HL-60/S4 treated with phorbol 12-myristate 13-acetate at 8.2 ng/mL for 4 days and 3 days (cell line): ENCODE data around the gene SMARCC1.
"Not testable (repeated sequence)": the region's sequence is repeated elsewhere in the genome, so short reads cannot be mapped to it uniquely, and the experiment has no call there.

Source experiments
- in situ Hi-C: fragments of 300-500 bp; cut with MboI; formaldehyde crosslinking; loops from 2 replicates; pipeline ENCODE4 v1.15.0; 2022; ENCODE audit warnings: low sequenced_read_pairs

The SMARCC1 gene

DNA sequence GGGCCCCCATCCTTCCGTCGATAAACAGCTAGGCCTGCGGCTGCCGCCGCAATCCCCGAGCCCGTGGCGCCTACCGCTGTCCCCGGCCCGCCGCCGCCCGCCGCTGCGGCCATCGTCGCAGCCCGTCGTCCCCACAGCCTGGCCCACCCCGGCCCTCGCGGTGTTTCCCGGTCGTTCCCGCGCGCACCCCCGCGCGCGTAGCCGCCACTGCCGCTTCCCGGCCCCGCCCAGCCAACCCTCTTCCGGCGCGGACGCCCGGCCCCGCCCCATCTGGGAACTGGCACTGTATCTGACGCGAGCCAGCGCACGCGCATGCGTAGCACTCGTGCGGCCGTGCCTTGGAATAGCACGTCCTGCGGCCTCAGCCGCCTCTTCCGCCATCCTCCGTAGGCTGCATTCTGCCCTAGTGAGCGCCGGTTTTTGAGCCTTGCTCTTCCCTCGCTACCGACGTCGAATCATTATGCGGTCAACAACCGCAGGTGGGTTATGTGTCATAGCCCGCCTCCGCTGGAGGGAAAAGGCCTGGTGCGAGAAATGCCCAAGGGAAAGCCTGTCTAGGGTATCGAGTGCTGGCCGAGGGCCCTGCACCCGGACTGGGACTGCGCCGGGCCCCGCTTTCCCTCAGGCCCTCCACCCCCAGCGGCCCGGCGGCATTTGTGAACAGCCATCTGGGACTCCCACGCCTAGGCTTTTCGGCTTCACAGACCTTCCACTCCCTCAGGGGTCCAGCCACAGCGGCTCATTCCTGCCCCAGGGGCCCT lies at the start of gene SMARCC1:
SMARCC1 (minus strand) TSS at position 209 of the 761 bp plus-strand sequence; CDS start at position 113, 96 bp downstream.
- in situ Hi-C loops = loop anchor here (25.0 kb wide), 1 partner anchor 270 kb away; the partner anchor contains the start of gene ELP6

DNA sequence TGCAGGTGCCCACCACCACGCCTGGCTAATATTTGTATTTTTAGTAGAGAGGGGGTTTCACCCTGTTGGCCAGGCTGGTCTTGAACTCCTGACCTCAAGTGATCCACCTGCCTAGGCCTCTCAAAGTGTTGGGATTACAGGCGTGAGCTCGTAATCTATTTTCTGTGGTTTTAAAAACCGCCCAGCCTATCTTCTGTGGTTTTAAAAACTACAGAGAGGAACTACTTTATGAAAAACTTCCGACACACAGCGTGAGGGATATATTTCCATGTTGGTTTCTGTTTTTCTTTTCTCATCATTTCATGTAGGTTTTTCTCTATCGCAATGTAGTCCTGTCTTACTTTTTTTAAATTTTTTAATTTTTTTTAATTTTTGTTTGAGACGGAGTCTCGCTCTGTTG lies 47.8 kb upstream of the SMARCC1 start:
- in situ Hi-C loops = not testable (repeated sequence)

DNA sequence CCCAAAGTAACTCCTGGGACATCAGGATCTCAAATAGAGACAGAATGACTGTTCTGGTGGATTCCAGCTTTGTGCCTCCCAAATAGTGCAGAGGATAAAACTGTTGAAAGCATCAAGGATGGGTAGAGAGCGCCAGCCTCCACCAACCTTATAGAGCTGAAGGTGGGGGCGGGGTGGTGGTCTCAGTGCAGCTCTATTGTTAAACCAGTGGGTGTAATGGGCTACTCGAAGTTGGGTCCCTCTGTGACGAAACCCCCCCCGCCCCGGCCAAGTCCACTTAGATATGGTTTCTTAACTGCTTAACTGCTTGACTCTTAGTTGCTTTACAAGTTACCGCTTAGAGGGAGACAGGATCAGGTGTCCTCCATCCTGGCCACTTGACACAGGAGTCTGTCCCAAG lies 43.9 kb upstream of the SMARCC1 start:
- in situ Hi-C loops = no loop called here

DNA sequence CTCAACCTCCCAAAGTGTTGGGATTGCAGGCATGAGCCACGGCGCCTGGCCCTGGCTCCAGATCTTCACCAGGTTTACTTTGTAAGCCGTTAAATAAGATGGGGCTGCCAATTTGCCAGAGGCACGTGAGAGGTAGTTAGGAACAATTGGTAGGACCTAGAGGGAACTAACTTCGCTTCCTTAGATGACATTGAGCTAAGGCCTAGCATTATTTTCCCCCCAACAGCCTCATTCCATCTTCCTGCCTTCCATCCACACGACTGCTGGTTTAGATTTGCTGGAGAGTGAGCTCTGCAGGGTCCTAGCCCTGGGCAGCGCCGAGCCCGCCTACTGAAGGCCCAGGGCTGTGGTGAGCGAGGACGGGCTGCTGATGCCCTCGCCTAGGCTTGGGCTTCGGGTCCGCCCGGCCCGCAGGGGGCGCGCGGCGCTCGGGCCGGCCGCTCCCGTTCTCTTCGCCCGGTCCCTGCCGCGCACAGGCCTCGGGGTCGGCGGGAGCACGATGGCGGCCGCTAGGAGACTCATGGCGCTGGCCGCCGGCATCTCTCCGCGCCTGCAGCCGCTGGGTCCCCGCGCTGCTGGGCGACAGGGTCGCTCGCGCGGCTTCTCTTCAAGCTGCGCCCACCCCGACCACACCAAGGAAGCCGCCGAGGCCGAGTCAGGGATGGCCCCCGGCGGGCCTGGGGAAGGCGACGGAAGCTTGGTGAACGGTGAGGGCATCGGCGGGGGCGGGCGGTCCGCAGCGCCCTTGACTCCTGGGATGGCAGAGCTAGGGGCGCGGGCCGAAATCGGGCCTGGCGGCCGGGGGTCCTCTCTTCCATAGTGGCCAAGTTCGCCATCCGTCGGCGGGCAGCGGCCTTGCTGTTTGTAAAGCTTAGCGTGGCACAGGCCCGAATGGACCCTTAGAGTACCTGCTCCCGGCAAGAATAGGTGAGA lies 43.1 kb upstream of the SMARCC1 start:
- in situ Hi-C loops = no loop called here

DNA sequence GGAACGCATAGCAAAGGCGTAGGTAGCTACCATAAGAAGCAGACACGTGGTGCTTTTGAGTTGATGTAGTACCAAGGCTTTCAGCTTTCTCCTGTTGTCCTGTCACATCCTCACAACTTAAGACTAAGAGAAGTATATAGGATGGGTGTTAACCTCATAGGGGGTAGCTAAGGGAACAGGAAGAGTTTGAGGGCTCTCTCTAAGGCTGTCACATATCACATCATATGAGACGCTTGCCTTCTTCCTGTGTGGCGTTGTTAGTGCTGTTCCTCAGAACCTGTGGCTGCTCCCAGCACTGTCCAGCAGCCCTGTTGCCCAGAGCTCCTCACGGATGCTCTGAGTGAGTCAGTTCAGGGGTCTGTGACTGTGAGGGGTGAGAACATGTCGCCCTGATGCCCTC lies 35.9 kb upstream of the SMARCC1 start:
- in situ Hi-C loops = no loop called here

DNA sequence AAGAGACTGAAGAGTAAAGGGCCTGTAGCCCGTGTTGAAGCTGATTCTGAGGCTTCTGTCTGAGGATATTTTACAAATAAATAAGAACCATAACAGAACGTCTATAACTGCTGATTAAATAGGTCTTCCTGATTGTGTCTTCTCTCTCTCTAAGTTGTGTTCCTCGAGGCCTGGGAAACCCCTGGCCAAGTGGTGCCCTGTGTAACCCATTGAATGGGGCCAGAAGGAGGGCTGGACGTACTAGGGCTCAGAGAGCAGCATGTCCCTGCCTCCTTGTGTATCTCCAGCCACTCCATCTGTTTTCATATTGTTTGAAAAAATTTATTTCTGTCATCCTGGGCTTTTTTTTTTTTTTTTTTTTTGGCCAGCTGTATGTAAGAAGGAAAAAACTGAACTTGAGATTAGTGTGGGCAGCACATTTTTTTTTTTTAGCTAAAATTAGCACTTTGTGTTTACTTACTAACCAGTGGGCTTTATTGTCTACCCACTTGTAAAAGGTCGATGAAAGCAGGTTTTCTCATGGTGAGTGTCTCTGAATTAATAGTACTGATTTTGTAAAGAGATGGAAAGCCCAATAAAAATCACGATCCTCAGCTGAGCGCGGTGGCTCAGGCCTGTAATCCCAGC lies 32.0 kb upstream of the SMARCC1 start:
- in situ Hi-C loops = no loop called here

DNA sequence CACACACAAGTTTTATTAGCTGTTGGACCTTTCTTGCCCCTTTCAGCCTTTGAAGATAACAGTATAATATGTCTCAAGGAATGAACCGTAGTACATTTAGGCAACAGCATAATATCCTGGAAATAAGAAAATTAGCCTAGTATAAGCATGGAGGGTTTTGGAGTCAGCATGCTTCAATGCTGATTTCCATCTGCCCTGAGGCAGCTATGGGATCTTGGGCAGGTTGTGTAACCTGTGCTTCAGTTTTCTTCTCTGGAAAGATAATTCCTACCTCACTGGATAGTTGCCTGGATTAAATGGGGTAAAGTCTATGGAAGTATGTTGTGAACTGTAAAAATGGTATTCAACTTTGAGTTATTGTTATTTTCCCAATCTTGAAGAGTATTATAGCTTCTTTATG lies 22.9 kb upstream of the SMARCC1 start:
- in situ Hi-C loops = no loop called here

DNA sequence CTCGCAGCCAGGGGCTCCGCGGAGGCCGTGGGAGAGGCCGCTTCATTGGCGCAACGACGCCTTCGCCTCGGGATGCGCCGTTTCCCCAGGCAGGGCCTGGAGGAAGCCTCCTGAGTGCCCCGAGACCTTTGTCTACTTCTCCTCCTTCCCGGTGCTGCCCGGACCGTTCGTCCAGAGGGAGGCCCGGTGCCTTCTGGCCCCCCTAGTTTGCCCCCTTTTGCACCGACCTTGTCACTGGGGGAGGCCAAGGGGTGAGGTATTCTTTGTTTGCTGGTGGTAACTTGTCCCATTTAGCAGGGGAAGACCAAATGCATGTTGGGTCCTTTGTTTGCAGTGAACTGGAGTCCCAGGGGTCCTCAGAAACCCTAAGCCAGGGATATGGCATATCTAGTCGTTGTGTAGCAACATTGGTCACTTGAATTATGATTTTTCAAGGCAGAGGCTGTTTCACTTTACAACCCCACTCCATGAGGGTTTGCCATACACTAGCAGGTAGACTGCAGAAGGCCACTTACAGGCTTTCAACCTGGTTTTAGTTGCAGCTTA lies 21.9 kb upstream of the SMARCC1 start:
- in situ Hi-C loops = no loop called here

DNA sequence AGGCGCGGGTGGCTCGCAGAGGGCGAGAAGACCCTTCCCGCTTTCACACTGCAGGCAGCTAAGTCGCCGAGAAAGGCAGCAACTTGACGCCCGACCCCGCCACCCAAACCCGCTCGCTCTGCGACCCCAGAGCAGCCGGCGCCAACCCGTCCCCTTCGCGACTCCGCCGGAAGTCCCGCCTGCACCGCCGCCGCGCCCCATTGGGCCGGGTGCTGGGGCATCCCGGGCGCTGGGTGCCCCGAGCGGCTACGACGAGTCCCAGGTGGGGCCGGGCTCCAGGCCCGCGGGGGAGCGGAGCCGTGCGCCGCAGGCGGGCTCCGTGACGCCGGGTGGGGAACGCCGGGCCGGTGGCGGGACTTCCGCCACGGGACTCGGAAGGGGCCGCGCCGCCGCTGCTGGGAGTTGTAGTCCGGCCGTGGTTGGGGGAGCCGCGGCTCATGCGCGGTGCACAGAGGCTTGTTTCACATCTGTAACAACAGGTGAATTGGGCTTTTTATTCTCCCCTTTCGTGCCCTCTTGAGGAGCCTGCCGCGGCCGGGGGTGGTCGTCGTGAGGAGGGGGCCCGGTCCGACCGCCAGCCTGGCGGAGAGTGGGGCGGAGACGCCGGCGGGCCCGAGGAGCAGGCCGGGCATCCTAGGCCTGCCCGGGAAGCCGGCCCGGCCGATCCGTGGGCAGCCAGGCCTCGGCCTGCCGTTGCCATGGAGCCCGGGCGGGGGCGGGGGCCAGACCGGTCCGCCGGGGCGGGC lies 21.2 kb upstream of the SMARCC1 start, which contains the start of gene DHX30:
DHX30 (plus strand) TSS at position 405 of the 746 bp plus-strand sequence. CDS start 7,546 bp downstream, outside the sequence.
- in situ Hi-C loops = no loop called here

DNA sequence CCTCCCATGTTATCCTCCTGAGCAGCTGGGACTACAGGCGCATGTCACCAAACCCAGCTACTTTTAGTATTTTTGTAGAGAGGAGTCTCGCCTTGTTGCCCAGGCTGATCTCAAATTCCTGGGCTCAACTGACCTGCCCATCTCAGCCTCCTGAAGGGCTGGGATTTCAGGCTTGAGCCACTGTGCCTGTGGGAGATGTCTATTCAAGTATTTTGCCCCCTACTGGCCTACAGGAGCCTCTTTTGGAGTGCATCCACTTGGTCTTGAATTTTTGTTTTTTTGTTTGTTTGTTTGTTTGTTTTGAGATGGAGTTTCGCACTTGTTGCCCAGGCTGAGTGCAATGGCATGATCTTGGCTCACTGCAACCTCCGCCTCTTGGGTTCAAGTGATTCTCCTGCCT lies 18.0 kb upstream of the SMARCC1 start:
- in situ Hi-C loops = loop anchor here (25.0 kb wide), 1 partner anchor 287 kb away; the partner anchor contains the start of gene ELP6

DNA sequence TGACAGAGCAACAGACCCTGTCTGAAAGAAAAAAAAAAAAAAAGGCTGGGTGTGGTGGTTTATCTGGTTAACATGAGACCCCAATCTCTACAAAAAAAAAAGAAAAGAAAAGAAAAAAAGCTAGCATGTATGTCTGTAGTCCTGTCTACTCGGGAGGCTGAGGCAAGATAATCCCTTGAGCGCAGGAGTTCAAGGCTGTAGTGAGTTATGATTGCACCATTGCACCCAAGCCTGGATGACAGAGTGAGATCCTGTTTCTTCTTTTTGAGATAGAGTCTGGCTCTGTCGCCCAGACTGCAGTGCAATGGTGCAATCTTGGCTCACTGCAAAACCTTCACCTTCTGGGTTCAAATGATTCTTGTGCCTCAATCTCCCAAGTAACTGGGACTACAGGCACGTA lies 12.9 kb upstream of the SMARCC1 start:
- in situ Hi-C loops = loop anchor here (25.0 kb wide), 1 partner anchor 282 kb away; the partner anchor contains the start of gene ELP6

DNA sequence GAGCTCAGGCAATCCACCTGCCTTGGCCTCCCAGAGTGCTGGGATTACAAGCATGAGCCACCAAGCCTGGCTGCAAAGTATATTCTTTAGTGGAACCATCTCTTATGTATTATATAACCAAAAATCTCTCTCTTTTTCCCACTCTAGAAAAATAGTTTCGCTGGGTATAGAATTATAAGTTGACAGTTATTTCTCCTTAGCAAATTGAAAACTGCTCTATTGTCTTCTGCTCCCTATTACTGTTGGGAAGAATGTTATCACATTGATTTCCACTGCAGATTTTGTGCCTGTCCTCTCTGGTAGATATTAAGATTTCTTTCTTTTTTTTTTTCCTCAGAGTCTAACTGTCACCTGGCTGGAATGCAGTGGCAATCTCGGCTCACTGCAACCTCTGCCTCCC lies 11.0 kb upstream of the SMARCC1 start:
- in situ Hi-C loops = loop anchor here (25.0 kb wide), 1 partner anchor 280 kb away; the partner anchor contains the start of gene ELP6

DNA sequence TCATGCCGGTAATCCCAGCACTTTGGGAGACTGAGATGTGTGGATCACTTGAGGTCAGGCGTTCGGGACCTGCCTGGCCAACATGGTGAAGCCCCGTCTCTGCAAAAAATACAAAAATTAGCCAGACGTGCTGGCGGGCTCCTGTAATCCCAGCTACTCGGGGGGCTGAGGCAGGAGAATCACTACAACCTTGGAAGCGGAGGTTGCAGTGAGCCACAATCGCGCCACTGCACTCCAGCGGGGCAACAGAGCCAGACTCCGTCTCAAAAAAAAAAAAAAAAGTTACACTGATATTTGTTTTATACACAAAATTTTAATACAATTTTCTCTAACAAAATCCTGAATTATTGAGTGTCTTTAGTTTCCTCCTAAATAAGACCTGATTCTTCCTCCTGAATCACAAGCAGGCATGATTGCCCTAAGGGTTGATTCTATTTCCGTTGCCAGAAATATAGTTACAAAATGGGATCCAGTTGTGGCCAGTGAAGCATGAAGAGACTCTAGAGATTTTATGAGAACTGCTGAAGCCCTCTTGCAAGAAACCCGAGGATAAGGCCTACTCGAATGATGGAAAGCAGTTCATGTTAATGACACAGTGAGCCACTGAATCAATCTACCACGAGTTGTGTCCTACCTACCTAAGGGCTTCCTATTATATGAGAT lies 9.6 kb upstream of the SMARCC1 start:
- in situ Hi-C loops = loop anchor here (25.0 kb wide), 1 partner anchor 279 kb away; the partner anchor contains the start of gene ELP6

DNA sequence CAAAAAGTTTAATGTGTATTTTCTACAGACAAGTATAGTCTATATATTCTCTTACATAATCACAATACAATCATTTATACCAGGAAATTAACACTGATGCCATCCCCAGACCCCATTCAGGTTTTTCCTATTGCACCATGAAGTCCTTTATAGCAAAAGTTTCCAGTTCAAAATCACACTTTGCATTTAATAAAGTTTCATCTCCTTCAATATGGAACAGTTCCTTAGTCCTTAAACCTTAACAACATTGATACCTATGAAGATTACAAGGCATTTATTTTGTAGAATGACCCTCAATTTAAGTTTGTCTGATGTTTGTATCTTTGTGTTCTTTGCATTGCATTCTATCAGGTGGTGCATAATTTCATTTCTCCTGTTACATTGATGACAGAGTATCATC lies 2.0 kb upstream of the SMARCC1 start:
- in situ Hi-C loops = loop anchor here (25.0 kb wide), 1 partner anchor 271 kb away; the partner anchor contains the start of gene ELP6

DNA sequence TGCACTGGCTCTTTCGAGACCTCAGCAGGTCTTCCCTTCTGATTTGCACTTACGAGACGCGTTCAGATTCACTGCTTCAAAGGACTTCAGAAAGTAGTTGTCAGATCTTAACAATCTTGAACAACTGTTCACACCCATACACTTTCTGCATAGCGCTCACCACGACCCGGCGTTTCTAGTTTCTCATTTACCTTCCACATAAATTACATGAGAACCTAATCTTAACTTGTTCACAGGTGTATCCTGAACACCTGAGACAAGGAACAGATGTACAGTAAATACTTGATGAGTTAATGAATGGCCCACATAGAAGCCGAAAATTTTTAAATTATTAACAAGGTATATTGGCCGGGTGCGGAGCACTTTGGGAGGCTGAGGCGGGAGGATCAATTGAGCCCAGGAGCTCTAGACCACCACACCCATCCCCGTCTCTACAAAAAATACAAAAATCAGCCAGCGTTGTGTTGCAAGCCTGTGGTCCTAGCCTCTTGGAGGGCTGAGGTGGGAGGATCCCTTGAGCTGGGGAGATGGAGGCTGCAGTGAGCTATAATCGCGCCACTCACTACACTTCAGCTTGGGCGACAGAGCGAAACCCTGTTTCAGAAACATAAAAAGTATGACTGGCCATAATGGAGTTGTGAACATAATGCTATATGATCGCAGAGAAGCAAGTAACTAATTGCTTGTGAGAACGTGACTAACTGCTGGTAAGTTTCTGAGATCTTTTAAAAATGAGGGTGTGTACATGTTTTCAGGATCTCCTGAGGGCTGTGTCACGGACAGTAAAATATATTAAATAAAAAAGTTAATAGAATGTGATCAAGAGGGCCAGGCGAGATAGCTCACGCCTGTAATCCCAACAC lies 984 bp upstream of the SMARCC1 start:
- in situ Hi-C loops = loop anchor here (25.0 kb wide), 1 partner anchor 270 kb away; the partner anchor contains the start of gene ELP6

DNA sequence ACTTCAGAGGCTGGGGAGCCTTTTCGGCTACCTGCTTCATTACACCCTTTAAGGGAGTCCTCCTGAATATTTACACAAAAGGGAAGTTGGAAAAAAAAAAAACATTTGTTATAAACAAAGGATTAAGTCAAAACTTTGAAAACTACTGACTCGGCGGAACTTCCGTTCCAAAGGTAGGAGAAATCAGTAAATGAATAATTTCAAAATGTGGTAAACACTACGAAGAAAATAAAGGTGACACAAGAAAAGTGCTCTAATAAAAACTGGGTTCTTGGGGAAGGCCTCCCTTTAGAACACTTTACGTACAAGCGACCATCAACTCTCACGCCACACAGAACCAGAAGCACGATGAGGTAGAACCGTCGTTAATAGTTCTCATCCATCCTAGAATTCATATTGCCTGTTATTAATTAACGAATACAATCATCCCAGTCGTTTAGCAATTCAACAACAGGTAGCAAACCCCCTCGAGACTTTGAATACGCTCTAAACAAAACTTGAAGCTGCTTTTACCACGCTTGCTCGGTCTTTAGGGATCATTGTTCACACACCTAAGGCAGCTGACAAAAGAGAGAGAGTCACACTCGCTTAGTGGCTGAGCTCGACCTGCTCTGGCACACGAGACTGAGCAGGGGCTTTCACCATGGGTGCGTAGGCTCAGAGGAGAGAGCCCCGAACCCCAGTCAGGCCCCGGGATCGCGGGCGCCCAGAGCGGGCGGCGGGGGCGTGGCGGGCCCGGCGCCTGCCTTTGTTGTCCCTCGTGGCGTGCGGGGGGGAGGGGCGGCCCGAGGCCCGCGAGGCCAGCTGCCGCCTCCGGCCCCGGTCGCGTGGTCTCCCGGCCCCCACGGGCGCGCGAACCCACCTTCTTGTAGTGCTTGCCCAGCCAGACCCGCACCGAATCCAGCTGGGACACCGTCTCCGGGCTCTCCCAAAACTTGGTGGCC lies 680 bp downstream of the SMARCC1 start:
- in situ Hi-C loops = loop anchor here (25.0 kb wide), 1 partner anchor 269 kb away; the partner anchor contains the start of gene ELP6

DNA sequence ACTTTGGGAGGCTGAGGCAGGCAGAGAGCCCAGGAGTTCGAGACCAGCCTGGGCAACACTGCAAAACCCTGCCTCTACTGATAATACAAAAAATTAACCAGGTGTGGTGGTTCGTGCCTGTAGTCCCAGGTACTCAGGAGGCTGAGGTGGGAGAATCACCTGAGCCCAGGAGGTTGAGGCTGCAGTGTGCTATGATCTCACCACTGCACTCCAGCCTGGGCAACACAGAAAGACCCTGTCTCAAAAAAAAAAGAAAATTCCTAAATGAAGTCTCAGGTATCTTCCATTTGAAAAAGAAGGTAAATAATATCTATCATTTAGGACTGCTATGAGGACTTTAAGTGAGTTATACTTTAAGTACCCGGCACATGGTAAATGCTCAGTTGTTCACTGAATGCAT lies 2.9 kb downstream of the SMARCC1 start:
- in situ Hi-C loops = loop anchor here (25.0 kb wide), 1 partner anchor 266 kb away; the partner anchor contains the start of gene ELP6
